ENCODE data around the gene CLNK.

The CLNK gene

DNA sequence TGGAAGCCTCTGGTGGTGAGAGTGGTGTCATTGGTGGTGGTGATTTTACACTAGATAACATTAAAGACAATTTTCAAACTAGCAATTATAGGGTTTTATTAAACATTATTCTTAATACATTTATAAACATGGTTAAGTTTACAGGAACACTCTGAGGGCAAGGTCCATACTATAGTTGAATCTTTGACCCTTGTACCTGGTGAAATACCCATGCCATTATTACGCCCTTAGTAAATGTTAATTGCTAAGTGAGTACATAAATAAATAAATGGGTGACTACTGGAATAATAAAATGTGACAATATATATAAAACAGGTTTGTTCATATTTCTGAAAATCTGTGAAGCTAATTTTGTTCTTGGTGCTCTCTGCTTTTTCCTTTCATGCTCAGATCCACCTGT, 13.6 kb upstream of the CLNK start:
- no peak for DNase-seq

GRCh38 chr4:10697086-10697485, 12.5 kb upstream of the CLNK start:
- DNase-seq = no peak

- DNase-seq = no peak
Observed at GRCh38 chr4:10696253-10696652, 11.7 kb upstream of the CLNK start.

- DNase-seq = no peak
Observed at GRCh38 chr4:10694828-10695209, 10.3 kb upstream of the CLNK start.

- no peak for DNase-seq
Observed at GRCh38 chr4:10694151-10694827, 9.7 kb upstream of the CLNK start.

DNA sequence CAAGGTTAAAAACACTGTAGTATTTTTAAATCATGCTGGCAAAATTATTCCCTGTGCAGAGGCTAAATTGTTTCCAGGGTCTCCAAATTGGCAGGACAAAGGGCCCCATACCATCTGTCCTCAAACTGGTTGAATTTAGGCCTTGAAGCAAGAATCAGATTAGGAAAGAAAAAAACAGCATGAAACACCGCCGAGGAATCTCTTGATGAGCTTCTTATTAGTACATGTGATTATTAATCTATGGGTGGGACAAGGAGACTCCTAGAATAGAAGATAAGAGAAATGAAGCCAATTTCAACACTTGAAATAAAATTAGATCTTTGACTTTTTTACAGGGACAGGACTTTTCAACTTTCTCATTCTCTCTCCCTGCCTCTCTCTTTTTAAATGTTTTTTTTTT, 7.1 kb upstream of the CLNK start:
- no peak for DNase-seq

- peak; percentile 69 for DNase-seq
Observed at GRCh38 chr4:10690185-10690907, 5.8 kb upstream of the CLNK start.

GRCh38 chr4:10688846-10689245, 4.3 kb upstream of the CLNK start:
- DNase-seq = peak; percentile 27

- DNase-seq = no peak
Observed at GRCh38 chr4:10688022-10688421, 3.5 kb upstream of the CLNK start.

- DNase-seq = no peak
Observed at GRCh38 chr4:10687526-10687925, 3.0 kb upstream of the CLNK start.

DNA sequence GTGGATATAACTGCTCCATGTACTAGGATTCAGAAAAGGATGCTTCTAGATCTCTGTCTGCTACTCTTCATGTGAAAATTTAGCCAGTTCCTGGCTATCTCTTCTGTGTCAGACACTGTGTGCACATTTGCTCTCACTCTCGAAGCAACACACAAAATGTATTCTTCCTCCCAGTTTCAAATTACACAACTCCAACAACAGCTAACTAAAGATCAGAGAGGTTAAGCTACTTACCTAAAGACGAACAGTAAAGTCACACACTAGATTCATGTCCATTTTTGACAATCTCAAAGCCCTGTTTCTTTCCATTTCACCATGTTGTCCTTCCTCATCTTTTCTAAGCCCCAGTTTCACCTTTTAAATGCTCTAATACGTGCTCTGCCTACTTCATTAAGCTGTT, 2.2 kb downstream of the CLNK start:
- DNase-seq = no peak

GRCh38 chr4:10677796-10678497, 6.6 kb downstream of the CLNK start:
- DNase-seq = no peak

- DNase-seq = peak; percentile 38
Observed at GRCh38 chr4:10673817-10674369, 10.7 kb downstream of the CLNK start.

- DNase-seq = no peak
Observed at GRCh38 chr4:10672379-10672778, 12.2 kb downstream of the CLNK start.

DNA sequence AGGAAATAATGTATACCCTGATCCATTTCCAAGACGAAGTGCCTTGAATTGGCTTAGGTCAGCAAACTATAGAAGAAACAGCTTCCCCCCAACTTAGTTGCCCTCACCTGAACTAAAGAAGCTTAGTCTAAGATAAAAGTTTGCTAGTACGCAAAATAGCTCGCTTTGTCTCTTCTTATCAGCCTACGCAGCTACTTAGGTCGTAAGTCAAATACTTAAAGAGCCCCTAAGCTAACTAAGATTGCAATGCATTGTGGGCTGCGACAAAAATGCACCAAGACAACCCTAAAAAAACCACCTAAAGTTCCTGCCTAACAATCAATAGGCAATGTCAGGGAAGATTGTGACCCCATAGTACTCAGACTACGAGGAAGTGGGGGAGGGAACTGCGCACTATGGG, 12.8 kb downstream of the CLNK start:
- no peak for DNase-seq

- peak; percentile 91 for DNase-seq
Observed at GRCh38 chr4:10671366-10671765, 13.2 kb downstream of the CLNK start.

DNA sequence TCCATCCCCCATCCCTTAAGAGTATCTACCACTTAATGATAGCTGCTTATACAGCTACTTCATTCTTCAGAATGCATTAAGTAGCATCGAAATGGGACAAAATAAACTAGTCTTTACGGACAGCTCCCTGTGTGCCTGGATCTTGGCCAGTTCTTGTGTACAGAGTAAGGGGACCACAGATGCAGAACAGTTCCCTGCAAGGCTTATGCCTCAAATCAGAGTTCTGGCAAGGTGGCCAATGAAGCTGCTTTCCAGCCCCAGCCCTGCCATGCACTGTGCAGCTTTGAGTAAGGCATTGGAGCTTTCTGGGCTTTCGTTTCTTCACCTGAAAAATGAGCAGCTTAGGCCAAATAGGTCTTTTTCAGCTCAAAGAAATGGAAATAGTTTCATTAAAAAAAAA, 14.2 kb downstream of the CLNK start:
- DNase-seq = no peak

DNA sequence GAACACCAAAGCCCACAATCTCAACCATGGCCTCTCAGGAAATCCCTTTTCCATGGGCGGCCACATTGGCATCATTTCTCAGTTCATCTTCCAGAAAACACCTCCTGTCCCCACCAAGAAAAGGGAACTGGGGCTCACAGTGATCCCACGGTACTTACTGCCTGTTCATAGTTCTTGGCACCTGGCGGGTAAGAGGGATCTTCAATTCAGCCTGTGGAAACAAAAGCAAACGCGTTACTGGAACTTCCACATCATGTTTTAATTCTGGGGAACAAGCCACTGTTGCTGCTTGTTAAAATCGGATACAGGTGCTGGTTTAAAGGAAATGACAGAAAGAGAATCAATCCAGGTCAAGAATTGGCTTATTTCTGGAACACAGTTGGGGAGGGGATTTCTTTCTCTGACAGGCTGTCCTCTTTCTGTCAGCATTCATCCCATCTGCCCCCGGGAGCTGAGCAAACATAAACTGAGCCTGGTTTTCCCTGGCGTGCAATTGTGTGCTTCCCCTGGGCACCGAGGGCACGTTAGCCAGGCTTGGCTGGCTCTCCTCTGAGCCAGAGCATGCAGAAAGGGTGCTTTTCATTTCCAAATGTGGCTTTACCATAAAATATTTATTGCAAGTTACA, 16.8 kb downstream of the CLNK start:
- DNase-seq = no peak

DNA sequence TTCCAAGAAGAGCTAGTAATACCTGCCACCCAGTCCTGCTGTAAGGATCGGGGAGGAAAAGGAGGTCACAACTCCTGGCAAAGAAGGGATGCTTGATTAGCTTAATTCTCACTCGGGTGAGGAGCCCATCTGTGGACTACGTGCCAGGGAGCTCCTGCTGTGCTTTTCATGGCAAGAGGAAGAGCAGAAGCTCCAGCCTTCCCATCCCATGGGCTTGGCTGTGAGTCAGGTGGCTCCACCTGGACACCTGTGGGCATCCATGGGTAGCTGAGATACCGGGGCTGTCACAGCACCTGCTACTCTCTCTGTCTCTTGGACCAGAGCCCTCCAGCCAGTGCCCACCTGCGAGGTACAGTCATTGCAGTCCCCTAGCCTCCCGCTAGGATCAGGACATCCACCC, 18.0 kb downstream of the CLNK start:
- no peak for DNase-seq

- no peak for DNase-seq
Observed at GRCh38 chr4:10664408-10664807, 20.2 kb downstream of the CLNK start.

DNA sequence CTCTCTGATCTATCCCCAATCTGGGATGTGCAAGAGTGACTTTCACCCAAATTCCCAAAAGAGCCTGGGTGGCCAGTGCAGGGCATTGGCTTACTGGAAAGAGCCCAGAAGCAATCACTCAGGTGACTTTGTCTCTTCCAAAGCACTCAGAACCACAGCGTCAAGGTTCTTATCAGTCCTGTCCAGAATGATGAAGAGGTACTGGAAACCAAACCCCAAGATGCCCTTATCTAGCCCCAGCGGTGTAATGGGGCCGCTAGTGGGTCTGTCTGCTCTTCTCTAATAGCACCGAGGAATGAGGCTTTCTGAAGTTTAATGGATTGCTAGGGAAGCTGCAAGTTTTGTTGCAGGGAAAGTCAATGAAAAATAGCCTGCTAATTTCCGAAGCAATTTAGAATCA, 21.6 kb downstream of the CLNK start:
- DNase-seq = no peak

DNA sequence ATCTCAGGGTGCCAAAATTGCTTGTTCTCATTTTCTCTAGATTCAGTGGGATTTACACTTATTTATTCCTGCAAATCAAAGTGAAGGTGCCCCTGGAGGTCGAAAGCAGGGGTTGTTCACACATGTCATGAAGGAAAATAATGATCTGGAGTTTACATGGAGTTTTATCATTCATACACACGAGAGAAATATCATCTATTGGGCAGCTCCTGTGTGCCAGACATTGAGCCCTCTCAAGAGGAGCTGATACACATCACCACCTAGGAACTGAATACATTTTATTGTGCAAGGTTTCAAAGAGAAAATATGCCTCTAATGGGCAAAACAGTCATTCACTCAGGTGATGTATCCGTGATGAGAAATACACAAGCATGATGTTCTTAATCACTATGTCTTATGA, 23.5 kb downstream of the CLNK start:
- no peak for DNase-seq

DNA sequence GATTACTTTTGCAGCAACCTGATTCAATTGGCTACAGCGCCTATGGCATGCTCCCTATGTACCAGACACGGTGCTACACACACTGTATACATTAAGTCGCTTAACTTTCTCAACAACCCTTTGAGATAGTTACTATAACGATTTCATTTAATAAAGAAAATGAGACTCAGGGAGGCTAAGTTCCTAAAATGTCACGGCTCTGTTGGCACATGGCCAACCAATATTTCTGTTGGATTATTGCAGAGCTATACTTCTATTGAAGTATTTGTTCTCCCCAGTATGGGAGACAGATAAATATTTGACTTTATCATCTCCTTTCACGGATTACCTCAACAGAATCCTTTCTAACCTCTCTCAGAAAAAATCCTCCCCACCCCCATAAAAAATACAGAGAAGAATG, 25.3 kb downstream of the CLNK start:
- no peak for DNase-seq

- no peak for DNase-seq
Observed at GRCh38 chr4:10656988-10657387, 27.6 kb downstream of the CLNK start.

Data from MV-4-11 (cell line).